ENCODE results near the gene AACS. TPM values are rescaled to one million over a fixed set of nuclear protein-coding genes. Genes with fewer than 3 reads are reported as not detected.
A peak's percentile ranks its signal among the peaks of the same experiment; 100 is the strongest.

Gene AACS
- total and polyA plus RNA-seq, 2 of the 13 experiments (the other 11 are each of a cell fraction or from before 2014, with no cell fraction given), result 23.3 to 28.8 TPM

GRCh38 chr12:125092872-125093680, 27.8 kb downstream of the AACS start (continued):
- TF ChIP-seq UBTF (CRISPR knock-in tag; IDR thresholded peaks at IDR 0.05), result peak; percentile 77
- no peak for TF ChIP-seq FOXJ3 (CRISPR knock-in tag; IDR thresholded peaks at IDR 0.05; ENCODE audit: borderline replicate concordance)
- TF ChIP-seq ZNF512B (CRISPR knock-in tag; IDR thresholded peaks at IDR 0.05; ENCODE audit: borderline replicate concordance), result no peak
- no peak for TF ChIP-seq PRPF4 (IDR thresholded peaks at IDR 0.05; ENCODE audit: low read depth, low read length, poor library complexity, severe bottlenecking)
- TF ChIP-seq CSRNP1 (CRISPR knock-in tag; IDR thresholded peaks at IDR 0.05), result peak; percentile 54; the same call in 1 of the 2 replicates
- 0 out of 2 replicates have a peak, but pooled peaks have one; percentile 22 for TF ChIP-seq ZNF678 (CRISPR knock-in tag; IDR thresholded peaks at IDR 0.05)
- TF ChIP-seq ZBTB46 (CRISPR knock-in tag; IDR thresholded peaks at IDR 0.05; ENCODE audit: borderline replicate concordance), result 0 out of 2 replicates have a peak, but pooled peaks have one; percentile 59
- no peak for TF ChIP-seq ZNF142 (CRISPR knock-in tag; IDR thresholded peaks at IDR 0.05)
- TF ChIP-seq ZNF550 (CRISPR knock-in tag; IDR thresholded peaks at IDR 0.05; ENCODE audit: borderline replicate concordance), result no peak; the same call in 1 of the 2 replicates
- no peak; the same call in 1 of the 2 replicates for TF ChIP-seq ZNF788 (CRISPR knock-in tag; IDR thresholded peaks at IDR 0.05; ENCODE audit: borderline replicate concordance)
